Endodermal cell (in vitro differentiated cells): Measurements from ENCODE around the gene CCDC92B. TPM values are rescaled to one million over a fixed set of nuclear protein-coding genes. Genes with fewer than 3 reads are reported as not detected.
A peak's percentile ranks its signal among the peaks of the same experiment; 100 is the strongest.

Experiments
- DNase-seq: peaks from one replicate; pipeline ENCODE4 v3.0.0-alpha.2; 2017
- H3K27ac ChIP-seq: 2 replicates; pipeline ENCODE4 v1.5.1; 2013; ENCODE audit warnings: mild to moderate bottlenecking, low read depth, low read length, moderate library complexity
- H3K27me3 ChIP-seq: 2 replicates; pipeline ENCODE4 v1.6.1; 2013; ENCODE audit warnings: mild to moderate bottlenecking, low read length, moderate library complexity; ENCODE audit not compliant: insufficient read depth, control insufficient read depth, poor library complexity, severe bottlenecking
- H3K36me3 ChIP-seq: 2 replicates; pipeline ENCODE4 v1.7.0; 2013; ENCODE audit warnings: mild to moderate bottlenecking, low read length, moderate library complexity; ENCODE audit not compliant: control insufficient read depth, insufficient read depth
- H3K4me1 ChIP-seq: one replicate; pipeline ENCODE4 v1.7.0; 2013; ENCODE audit warnings: low read length; ENCODE audit not compliant: control insufficient read depth, insufficient read depth
- H3K4me3 ChIP-seq: 2 replicates; pipeline ENCODE4 v1.5.1; 2013; ENCODE audit warnings: mild to moderate bottlenecking, low read length, moderate library complexity
- H3K9ac ChIP-seq: 2 replicates; pipeline ENCODE4 v1.6.1; 2013; ENCODE audit warnings: mild to moderate bottlenecking, low read length, moderate library complexity; ENCODE audit not compliant: poor library complexity, severe bottlenecking; ENCODE audit errors: extremely low read depth
- H3K9me3 ChIP-seq: 2 replicates; pipeline ENCODE4 v1.6.1; 2013; ENCODE audit warnings: mild to moderate bottlenecking, low read length, moderate library complexity; ENCODE audit not compliant: control insufficient read depth
- H3K27ac Mint-ChIP-seq: 2 replicates; pipeline ENCODE4 v1.8.0; 2020; ENCODE audit warnings: mixed read lengths
- H3K27me3 Mint-ChIP-seq: 2 replicates; pipeline ENCODE4 v1.8.0; 2021; ENCODE audit warnings: mild to moderate bottlenecking, mixed read lengths; ENCODE audit not compliant: insufficient read depth
- H3K36me3 Mint-ChIP-seq: 2 replicates; pipeline ENCODE4 v1.8.0; 2020; ENCODE audit warnings: low read depth, mixed read lengths
- H3K4me1 Mint-ChIP-seq: 2 replicates; pipeline ENCODE4 v1.8.0; 2020; ENCODE audit warnings: mixed read lengths
- H3K4me3 Mint-ChIP-seq: 2 replicates; pipeline ENCODE4 v1.8.0; 2020; ENCODE audit warnings: mild to moderate bottlenecking, moderate library complexity, mixed read lengths
- H3K9me3 Mint-ChIP-seq: 2 replicates; pipeline ENCODE4 v1.8.0; 2020; ENCODE audit warnings: mild to moderate bottlenecking, mixed read lengths
- CTCF ChIP-seq: fragments of 200-600 bp; sonication (generic); conservative IDR thresholded peaks from 2 replicates; pipeline ENCODE4 v1.5.0; 2021; ENCODE audit warnings: antibody characterized with exemption, mild to moderate bottlenecking
- WGBS, 2 experiments: methylation state at CpG; one replicate each; pipeline versions ENCODE4 v1.1.5 to v1.1.7; 2013; ENCODE audit warnings: missing lambda C conversion rate in 2 of 2, mixed read lengths in 1 of 2; ENCODE audit not compliant: insufficient coverage in 1 of 2, insufficient read length in 1 of 2; 5-methylcytosine and 5-hydroxymethylcytosine counted together
- total RNA-seq, 2 donors: library from RNA; stranded (reverse); fragmentation: NEBNext Ultra II Directional in 1 of 2; extraction: Animal tissue kit (Norgen Biotek cat#: 25700) in 1 of 2; gene quantifications; 2 replicates in 1 of 2; 3 replicates in 1 of 2; pipeline ENCODE4 v1.2.1, GENCODE V29; 2021

CCDC92B gene
- total RNA-seq, 2 donors from 2014 or later: 4.3 to 5.8 TPM

GRCh38 chr17:2704890-2705248, 44.6 kb downstream of the CCDC92B start:
- Histone ChIP-seq H3K9me3 (no peaks in the 10 kb centered on the region), H3K27ac (no peak overlapping the region), H3K4me3 (no peak overlapping the region), H3K27me3 (no peaks in the 10 kb centered on the region), H3K4me1 (peaks cover 10% of the 10 kb centered on the region), H3K9ac (no peak overlapping the region), H3K36me3 (peaks cover 7% of the 10 kb centered on the region)
- no peak for TF ChIP-seq CTCF
- peaks cover 19% of the 10 kb centered on the region for H3K4me1 Mint-ChIP-seq
- no peak overlapping the region for H3K27ac Mint-ChIP-seq
- DNase-seq: peak; percentile 48
- peaks cover 17% of the 10 kb centered on the region for H3K36me3 Mint-ChIP-seq
- WGBS, 2 experiments: 76 to 80% methylated on average over 4 of the region's 4 CpGs
- no peak overlapping the region for H3K4me3 Mint-ChIP-seq
- H3K9me3 Mint-ChIP-seq: no peaks in the 10 kb centered on the region
- H3K27me3 Mint-ChIP-seq: no peaks in the 10 kb centered on the region

- H3K9ac ChIP-seq: no peak overlapping the region
Observed at GRCh38 chr17:2704031-2704889, 45.2 kb downstream of the CCDC92B start.

GRCh38 chr17:2703606-2704005, 45.8 kb downstream of the CCDC92B start:
- H3K36me3 Mint-ChIP-seq: peaks cover 20% of the 10 kb centered on the region
- Histone ChIP-seq H3K27ac (no peak overlapping the region), H3K9ac (no peak overlapping the region), H3K36me3 (peaks cover 11% of the 10 kb centered on the region), H3K27me3 (no peaks in the 10 kb centered on the region), H3K4me3 (no peak overlapping the region), H3K9me3 (no peaks in the 10 kb centered on the region), H3K4me1 (peaks cover 10% of the 10 kb centered on the region)
- peak; percentile 44 for DNase-seq
- no peak for TF ChIP-seq CTCF
- 94% methylated on average over 8 to 16 of the region's 16 CpGs for WGBS, 2 experiments
- H3K4me1 Mint-ChIP-seq: peaks cover 10% of the 10 kb centered on the region
- H3K27me3 Mint-ChIP-seq: no peaks in the 10 kb centered on the region
- H3K27ac Mint-ChIP-seq: no peak overlapping the region
- no peak overlapping the region for H3K4me3 Mint-ChIP-seq
- H3K9me3 Mint-ChIP-seq: no peaks in the 10 kb centered on the region

More at GRCh38 chr17:2704031-2704889, 45.2 kb downstream of the CCDC92B start:
- Mint-ChIP-seq H3K9me3 (no peaks in the 10 kb centered on the region), H3K27me3 (no peaks in the 10 kb centered on the region), H3K4me3 (no peak overlapping the region), H3K27ac (no peak overlapping the region), H3K4me1 (peaks cover 14% of the 10 kb centered on the region), H3K36me3 (peaks cover 19% of the 10 kb centered on the region)
- Histone ChIP-seq H3K27me3 (no peaks in the 10 kb centered on the region), H3K4me1 (peaks cover 10% of the 10 kb centered on the region), H3K27ac (no peak overlapping the region), H3K36me3 (peaks cover 7% of the 10 kb centered on the region), H3K4me3 (no peak overlapping the region), H3K9me3 (no peaks in the 10 kb centered on the region)
- no peak for TF ChIP-seq CTCF
- peak; percentile 51 for DNase-seq
- WGBS, 2 experiments: 91 to 98% methylated on average over 30 to 38 of the region's 38 CpGs
